ENCODE measurements around the gene CISTR.

DNA sequence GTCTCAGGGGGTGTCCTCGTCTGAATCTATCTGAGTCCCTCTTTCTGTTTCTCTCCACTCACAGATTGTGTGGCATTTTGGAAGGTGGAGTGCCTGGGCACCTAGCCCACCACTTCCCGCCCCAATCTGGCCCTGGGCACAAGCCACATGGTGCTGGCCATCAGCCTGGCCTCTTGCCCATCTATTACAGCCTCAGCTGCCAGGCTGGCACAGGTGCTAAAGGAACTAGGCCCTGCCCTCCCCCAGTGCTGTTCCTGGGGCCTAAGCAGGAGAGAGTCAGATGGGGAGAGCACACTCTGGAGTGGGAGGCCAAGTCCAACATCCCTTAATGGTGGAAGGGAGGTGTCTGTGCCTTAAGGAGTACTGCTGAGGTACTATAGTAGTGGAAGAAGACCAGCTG, 16.2 kb downstream of the CISTR start:
- TF ChIP-seq CTCF (IDR thresholded peaks at IDR 0.05) (no peak), ZFX (IDR thresholded peaks at IDR 0.05; ENCODE audit: borderline replicate concordance) (no peak)
